RKO (cell line): Measurements from ENCODE around the gene C11orf97.
"Not testable (repeated sequence)": the region's sequence is repeated elsewhere in the genome, so short reads cannot be mapped to it uniquely, and the experiment has no call there.

Experiments
- DNase-seq: peaks from one replicate; pipeline ENCODE4 v3.0.0-alpha.2; 2016; ENCODE audit warnings: low spot score

The C11orf97 gene, protein sequence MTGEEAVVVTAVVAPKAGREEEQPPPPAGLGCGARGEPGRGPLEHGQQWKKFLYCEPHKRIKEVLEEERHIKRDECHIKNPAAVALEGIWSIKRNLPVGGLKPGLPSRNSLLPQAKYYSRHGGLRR

DNA sequence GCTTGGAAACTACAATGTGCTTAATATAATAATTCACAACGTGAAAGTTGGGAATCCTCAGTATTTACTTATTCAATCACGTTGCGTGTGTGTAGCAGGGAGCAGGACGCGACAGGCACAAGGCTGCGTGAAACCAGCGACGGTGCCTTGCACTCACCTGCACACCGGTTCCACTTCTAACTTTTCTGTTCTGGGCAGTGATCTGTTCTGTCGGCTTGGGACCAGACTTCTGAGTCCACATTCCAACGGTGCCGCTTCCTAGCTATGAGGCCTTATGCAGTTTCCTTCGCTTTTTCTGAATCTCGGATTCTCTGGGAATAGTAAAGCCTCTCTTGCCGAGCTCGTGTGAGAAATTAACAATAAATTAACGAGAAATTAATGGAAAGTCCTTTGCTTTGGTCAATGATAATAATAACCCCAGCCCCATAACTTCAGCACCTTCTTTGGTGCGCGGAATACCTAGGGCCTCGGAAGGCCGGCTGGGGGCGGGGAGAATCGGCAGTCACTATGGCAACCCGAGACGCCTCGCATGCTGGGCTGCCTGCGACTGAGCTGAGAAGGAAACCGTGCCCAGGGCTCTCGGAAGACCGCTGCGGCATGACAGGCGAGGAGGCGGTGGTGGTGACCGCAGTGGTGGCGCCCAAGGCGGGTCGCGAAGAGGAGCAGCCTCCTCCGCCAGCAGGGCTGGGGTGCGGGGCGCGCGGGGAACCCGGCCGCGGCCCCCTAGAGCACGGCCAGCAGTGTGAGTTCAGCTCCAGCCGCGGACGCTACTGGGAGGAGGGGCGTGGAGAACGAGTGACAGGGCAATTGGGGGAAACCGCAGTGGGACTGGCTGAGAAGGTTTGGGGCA is at the start of gene C11orf97:
C11orf97 (plus strand) TSS at position 530 of the 850 bp plus-strand sequence; CDS start at position 598, 68 bp downstream.
- DNase-seq = no peak

DNA sequence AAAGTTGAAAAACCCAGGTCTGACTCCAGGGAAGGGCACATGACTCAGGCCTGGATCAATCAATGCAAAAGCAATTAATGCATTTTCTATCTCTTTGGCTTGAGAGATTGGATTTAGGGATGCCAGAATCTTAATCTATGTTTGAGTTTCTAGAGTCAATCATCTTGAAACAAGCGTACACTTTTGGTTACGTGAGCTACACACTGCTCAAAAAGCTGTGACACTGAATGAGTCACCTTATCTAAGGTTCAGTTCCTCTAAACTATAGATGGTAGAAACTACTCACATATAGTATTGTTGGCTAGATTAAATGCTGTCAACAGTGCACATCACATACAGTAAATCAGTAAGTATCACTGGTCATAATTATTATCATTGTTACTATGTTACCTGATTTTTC is 42.8 kb upstream of the C11orf97 start:
- no peak for DNase-seq

DNA sequence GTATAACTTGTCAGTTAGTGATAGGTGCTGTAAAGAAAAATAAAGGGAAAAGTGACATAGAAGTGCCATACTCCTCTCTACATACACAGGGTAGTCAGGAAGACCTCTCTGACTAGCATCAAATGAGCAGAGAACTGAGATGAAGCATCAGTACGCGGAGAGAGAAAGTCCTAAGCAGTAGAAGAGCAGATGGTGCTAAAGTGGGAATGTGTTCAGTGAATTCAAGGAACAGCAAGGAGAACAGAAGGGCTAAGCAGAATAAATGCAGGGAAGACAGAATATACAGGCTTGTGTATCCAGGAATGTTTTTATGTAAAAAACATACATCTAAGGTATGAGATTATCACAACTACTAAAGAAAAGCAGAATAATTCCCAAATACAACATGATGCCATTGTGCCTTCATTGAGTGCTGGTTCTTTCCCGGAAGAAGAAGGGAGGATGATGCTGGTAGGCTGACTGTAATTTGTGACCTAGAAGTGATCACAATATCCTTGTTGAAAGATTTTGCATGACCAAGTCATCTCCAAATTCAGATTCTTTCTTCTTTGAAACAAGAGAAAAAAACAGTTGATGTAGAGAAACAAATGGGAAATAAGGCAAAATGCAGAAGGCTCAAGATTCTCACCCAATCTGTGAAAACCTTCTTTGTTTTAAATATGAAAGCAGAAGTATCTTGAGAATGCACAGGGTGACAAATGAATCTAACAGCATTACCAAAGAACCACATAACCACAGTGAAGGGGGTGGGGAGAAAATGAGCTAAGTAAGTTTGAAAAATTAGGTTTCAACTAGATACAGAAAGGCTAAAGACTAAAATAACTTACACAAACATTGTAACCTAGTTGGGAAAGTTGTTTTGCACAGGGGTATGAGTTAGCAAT is 39.1 kb upstream of the C11orf97 start:
- DNase-seq = no peak

DNA sequence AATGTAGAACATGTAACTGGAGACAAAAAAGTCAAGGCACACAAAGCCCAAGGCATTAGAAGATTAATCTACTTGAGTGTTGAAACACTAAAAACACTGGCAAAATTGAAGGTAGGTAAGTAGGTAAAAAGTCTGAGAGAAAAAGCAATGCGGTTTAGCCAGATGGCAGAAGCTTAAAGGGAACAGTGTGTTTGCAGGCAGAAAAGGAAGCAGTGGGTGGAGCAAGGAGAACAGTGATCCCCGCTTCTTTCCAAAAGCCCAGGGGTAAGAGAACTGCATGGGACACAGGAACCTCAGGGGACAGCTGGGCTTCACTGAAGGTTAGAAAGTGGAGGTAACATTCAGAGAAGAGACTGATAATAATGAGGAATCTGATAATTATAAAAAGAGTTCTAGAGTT is 34.6 kb upstream of the C11orf97 start:
- DNase-seq = no peak

DNA sequence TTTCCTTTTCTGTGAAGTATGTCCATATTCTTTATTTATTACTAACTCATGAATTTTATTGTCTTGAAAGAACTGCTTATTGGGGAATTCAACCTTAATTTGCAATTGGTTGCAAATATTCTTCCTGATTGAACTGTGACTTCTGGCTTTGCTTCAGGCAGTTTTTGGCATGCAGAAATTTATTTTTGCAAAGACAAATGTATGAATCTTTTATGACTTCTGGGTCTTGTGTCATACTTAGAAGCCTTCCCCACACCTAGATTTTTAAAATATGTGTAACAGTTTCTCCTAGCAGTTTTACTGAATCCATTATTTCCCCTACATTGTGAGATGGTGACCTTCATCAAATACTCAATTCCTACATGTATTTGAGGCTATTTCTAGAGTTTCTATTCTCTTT is 30.9 kb upstream of the C11orf97 start:
- no peak for DNase-seq

DNA sequence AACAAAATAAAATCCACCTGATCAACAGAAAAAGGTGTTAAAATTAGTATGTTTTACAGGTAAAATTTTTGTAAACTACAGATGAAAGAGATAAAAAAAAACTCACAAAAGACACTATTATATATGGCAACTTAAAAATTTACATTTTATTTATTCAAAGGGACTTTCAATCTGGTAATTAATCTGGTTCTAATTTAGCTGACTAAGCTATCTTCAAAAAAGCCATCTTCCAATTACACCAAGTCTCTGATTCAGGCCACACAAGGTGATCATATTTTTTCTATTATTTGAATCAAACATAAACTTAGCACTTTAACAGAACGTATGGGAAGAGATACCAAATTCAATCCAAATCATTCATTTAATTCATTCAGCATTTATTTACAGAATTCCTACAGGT is 26.2 kb upstream of the C11orf97 start:
- no peak for DNase-seq

DNA sequence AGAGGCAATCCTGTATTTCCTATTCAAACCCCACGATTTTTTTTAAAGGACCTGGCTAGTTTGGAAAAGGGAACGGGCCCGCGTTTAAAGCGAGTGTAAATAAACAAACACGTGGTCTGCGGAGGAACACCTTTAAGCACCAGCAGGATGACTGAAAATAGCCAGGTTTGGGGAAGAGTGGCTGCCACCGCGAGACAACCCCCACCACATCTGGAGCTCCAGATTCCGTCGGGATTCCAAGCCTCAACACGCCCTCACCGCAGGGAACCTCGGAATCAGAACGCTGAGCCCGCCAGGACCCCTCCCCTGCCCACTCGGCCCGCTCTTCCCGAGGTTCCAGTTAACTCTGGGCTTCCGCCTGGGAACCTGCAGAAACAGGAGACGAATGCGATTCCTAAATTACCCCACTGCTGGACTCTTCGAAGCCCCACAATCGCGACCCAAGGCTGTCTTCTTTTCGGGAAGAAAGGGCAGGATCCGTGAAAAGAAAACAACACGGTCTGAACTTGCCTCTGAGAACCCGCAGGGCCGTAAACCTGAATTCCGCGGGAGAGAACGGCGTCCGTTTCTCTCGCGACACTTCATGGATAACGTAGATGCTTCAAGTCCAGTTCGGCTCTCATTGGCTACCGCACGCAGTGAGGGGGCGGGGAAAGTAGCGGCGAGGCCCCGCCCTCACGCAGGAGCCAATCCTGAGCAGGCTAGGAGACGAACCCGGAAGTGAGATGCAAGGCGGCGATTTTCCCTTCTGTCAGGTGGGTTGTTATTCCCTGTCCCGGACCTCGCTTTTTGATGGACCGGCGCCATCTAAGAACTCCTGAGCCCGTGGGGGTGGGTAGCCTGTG is 18.8 kb upstream of the C11orf97 start, which contains the start of the genes ANKRD49 and MRE11:
ANKRD49 (plus strand) TSS at position 704 of the 845 bp plus-strand sequence. CDS start 2,710 bp downstream, outside the sequence.
MRE11 (minus strand) TSS at position 564 of the 845 bp plus-strand sequence. CDS start 1,043 bp downstream, outside the sequence.
- DNase-seq = peak; percentile 97

DNA sequence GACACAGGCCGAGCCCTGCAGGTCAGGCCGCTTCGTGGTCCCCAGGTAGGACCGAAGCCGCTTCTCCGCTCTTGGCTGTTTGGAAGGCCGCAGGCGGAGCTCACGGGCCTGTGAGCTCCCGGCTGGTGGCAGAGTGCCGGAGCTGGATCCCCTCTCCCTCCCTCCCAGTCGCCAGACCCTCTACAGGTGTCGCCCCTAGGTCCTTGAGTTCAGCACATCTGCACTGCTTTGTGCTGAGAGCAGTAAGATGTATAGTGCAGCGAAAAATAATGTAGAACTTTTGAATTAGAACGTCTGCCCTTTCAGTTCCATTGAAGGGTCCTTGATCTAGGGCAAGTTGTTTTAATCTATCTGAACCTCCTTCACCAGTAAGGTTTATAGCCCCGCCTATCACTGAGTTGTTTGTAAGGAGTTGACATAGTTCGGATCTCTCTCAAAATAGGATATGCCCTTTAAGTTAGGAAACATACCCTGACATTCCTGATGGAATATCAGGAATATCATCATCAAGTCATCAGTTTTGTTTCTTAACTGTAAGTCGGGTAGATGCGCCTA is 18.1 kb upstream of the C11orf97 start:
- peak; percentile 27 for DNase-seq

DNA sequence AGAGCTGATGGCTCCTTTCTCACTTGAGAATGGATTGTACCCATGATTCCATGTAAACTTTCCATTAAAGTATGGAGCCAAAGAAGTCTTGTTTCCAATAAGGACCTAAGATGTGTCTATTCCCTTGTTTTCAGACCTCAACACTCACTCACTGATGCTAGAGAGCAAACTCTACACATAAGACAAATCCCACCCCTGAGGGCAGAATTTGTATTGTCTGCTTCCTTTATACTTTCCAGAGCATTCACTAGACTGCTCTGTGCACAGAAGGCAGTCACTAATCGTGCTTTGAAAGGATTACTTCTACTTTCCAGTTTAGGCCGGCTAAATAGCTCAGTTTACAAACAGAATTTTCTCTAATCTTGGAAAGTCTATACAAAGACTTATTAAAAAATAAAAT is 12.1 kb upstream of the C11orf97 start:
- DNase-seq = no peak

DNA sequence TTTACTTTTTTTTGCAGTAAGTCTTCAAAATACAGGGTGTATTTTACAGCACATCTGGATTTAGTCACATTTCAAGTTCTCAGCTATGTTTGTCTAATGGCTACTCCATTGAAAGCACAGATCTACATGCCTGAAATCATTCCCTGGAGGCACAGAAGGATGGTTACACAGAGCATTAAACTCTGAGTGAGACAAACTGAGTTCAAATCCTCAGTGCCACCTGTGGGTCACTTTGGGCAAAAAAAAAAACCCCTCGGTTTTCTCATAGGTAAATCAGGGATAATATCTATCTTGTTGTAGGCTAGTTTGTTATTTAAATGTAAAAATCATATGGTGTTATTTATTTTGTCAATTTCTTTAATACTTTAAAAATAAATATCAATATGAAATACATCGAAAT is 10.7 kb upstream of the C11orf97 start:
- DNase-seq = no peak

DNA sequence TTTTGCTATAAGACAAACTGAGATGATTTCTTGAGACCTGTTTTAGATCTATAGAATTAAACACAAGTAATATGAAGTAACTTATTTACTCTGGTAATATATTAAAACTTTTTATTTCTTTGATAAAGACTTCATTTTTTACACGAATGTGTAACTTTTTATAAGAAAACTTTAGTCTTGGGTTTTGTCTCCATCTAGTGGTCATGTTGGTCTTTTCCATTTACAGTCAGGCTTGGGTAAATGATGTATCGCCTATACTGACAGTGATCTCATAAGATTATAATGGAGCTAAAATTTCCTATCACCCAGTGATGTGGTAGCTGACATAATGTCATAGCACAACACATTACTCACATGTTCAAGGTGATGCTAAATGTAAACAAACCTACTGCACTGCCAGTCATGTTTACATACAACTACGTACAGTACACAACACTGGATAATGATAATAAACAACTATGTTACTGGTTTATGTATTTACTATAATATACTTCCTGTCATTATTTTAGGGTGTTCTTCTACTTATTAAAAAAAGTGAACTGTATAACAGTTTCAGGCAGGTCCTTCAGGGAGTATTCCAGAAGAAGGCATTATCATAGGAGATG is 7.5 kb upstream of the C11orf97 start:
- peak; percentile 79 for DNase-seq

DNA sequence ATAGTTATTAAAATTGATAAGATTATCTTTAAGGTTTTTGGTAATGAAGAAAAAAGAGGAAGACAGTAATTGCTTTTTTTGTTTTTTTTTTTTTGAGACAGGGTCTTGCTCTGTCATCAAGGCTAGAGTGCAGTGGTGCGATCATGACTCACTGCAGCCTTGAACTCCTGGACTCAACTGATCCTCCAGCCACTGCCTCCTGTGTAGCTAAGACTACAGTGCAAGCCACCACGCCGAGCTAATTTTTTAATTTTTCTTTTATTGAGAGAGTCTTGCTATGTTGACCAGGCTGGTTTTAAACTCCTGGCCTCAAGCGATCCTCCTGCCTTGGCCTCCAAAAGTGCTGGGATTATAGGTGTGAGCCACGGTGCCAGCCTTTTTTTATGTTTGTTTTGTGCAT is 5.7 kb upstream of the C11orf97 start:
- not testable (repeated sequence) for DNase-seq

DNA sequence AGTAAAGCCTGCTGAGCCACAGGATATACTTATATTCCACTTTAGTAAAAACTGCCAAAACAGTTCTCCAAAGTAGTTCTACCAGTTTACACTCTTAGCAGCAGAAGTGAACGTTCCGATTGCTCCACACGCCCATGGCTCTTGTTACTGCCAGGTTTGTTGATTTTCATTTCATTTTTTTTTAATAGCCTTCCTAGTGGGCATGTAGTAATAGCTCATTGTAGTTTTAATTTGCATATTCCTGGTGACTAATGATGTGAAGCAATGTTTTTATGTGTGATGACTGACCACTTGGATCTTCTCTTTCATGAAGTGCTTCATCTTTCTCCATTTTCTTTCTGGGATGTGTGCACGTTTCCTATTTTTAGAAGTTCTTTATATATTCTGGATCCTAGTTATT is 4.8 kb upstream of the C11orf97 start:
- peak; percentile 44 for DNase-seq

DNA sequence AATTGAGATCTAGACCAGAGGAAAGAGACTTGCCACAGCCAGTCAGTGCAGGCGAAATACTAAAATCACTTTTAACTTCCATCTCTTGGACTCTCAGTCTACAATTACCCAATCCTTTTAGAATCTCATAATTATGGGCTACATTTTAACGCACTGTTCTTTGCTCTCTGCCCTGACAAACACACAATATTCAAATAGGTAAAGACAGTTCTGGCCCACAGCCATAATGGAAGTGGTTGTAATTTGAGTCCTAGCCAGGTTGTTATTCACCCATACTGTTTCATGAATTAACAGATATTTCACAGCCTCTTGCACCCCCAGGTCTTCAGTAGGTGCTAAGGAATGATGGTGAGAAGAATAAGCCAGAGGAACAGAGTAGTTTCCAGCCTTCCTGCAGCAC is 830 bp downstream of the C11orf97 start:
- no peak for DNase-seq

DNA sequence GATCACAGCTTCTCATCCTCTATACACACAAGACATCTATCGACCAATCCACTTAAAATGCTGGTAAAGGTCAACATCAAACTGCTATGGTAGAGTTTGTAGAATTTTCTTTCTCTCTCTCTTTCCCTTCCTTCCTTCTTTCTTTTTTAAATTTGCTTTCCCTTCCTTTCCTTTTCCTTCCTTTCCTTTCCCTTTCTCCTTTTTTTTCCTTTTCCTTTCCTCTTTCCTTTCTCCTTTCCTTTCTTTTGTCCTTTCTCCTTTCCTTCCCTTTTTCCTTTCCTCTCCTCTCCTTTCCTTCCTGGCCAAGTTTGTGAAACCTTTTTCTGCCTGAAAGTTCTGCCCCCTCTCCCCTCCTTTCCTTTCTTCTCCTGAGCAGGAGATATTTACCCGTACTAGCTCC is 3.1 kb downstream of the C11orf97 start:
- no peak for DNase-seq

DNA sequence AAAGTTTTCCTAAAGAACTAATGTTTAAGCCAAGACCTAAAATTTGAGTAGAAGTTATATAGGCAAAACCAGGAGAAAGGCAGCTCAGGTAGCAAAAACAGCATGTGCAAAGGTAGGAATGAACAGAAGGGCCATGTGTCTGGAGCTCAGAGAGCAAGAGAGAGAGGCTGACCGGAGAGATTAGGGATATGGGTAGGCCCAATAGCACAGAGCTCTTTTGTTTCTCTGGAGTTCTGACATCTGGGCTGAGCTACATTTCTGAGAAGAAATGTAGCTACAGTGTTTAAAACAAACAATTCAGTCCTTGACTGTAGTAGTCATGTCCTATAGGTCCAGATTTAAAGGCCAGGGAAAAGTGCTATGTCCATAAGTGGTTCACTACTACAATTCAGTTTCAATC is 4.5 kb downstream of the C11orf97 start:
- no peak for DNase-seq

DNA sequence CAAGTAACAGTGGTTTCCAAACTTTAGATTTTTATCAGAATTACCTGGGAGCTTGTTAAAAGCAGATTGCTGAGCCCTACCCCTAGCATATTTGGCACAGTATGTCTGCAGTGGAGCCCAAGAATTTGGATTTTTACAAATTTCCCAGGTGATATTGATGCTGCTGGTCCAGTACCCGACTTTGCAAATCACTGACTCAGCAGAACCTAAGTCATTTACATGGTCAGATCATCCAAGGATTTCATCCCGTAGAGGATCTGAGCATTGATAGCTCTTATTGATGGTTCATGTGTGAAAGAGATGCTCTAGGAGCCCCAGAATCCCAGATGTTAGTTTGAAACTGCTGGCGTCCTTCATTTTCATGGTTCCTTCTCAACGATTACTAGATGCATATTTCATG is 6.0 kb downstream of the C11orf97 start:
- DNase-seq = no peak

DNA sequence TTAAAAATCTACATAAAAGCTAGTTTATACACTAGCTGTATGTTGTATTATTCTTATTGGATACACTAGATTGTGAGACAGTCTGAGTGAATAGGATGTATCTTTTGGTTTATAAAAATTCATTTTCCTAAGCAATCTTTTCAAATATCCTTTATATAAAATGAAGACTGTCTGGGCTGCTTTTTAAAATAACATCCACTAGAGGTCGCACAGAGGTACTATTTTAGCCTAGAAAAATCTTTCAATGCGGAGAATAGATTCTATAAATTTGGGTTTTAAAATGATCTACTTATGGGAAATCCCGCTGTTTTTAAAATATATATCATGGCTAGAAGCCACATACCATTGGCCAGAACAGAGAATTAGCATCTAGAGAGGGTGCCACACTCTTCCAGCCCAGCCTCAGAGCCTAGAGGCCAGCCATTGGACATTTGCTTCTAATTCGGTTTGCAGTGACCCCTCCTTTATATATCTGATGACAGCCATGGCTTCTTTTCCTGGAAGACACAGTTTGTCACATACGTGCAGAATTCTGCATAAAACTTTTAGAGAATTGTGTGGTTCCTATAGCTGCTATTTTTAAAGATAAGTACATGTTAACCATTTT is 7.3 kb downstream of the C11orf97 start:
- peak; percentile 39 for DNase-seq

DNA sequence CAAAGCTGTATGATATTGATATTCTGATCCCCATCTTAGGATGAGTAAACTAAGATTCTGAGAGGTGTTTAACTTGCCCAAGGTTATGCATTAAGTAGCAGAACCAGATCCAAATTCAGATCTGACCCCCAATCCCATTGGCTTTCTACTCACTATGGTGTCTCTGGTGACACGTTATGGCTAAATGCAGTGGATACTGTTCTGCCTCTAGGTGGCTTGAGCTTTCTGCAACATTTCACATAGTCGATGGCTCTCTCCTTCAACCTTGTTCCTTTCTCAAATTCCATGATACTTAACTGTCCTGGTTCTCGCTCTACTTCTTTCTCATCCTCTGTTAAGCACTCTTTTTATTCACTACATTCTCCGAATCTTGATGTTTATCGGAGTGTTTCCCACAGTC is 9.4 kb downstream of the C11orf97 start:
- peak; percentile 33 for DNase-seq

DNA sequence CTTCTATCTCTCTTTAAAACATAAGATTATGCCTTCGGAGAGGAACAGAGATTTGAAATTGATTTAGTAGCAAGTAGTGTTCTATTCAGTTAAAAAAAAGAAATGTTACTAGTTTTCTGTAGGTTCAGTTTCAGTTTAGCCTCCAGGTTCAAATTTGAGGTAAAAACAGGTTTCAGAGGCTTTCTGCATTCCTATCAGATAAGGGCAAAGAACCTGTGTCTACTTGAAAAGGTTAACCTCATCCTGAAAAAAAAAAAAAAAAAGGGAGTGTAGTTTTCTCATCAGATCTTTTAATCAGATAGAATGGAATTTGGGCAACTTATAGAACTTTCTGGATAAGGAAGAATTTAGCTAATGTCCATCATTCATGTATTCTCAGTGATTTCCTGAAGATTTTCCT is 12.1 kb downstream of the C11orf97 start:
- DNase-seq = no peak
